ENCODE measurements around the gene AMIGO3. TPM values are rescaled to one million over a fixed set of nuclear protein-coding genes. Genes with fewer than 3 reads are reported as not detected.
A peak's percentile ranks its signal among the peaks of the same experiment; 100 is the strongest.

AMIGO3 gene
- total RNA-seq, 2 donors from 2014 or later: 0.44 to 1.1 TPM

- no peak for DNase-seq (ENCODE audit: low spot score)
- H3K27me3 ChIP-seq: no peaks in the 10 kb centered on the region
- peaks cover 72% of the 10 kb centered on the region for H3K36me3 ChIP-seq
- H3K4me1 ChIP-seq: peaks cover 0 to 7% of the 10 kb centered on the region in 2 donors
- no peak overlapping the region for H3K27ac ChIP-seq
- no peak for TF ChIP-seq CTCF (IDR thresholded peaks at IDR 0.05)
- H3K4me3 ChIP-seq: no peak overlapping the region
- H3K9me3 ChIP-seq: no peaks in the 10 kb centered on the region
These were observed 37.9 kb downstream of the AMIGO3 start for GRCh38 chr3:49681543-49681942.

GRCh38 chr3:49681232-49681522 is 38.3 kb downstream of the AMIGO3 start:
- TF ChIP-seq CTCF (IDR thresholded peaks at IDR 0.05): no peak
- Histone ChIP-seq H3K36me3 (peaks cover 76% of the 10 kb centered on the region), H3K4me1 (peaks cover 0 to 4% of the 10 kb centered on the region in 2 donors)

GRCh38 chr3:49680493-49681231 is 38.8 kb downstream of the AMIGO3 start:
- no peak overlapping the region for H3K4me3 ChIP-seq
- DNase-seq (ENCODE audit: low spot score): no peak
- no peaks in the 10 kb centered on the region for H3K27me3 ChIP-seq
- no peaks in the 10 kb centered on the region for H3K9me3 ChIP-seq
- peaks cover 81% of the 10 kb centered on the region for H3K36me3 ChIP-seq
- H3K27ac ChIP-seq: no peak overlapping the region
- H3K4me1 ChIP-seq: no peaks in the 10 kb centered on the region
- TF ChIP-seq CTCF (IDR thresholded peaks at IDR 0.05): no peak

More at GRCh38 chr3:49681232-49681522, 38.3 kb downstream of the AMIGO3 start:
- no peak for DNase-seq (ENCODE audit: low spot score)
- no peaks in the 10 kb centered on the region for H3K9me3 ChIP-seq
- no peak overlapping the region for H3K4me3 ChIP-seq
- no peaks in the 10 kb centered on the region for H3K27me3 ChIP-seq
- H3K27ac ChIP-seq: no peak overlapping the region

- peaks cover 52% of the 10 kb centered on the region for H3K36me3 ChIP-seq
- no peak overlapping the region for H3K4me3 ChIP-seq
- no peaks in the 10 kb centered on the region for H3K27me3 ChIP-seq
These were observed 43.6 kb downstream of the AMIGO3 start for GRCh38 chr3:49675912-49676311.

GRCh38 chr3:49674497-49674983 is 44.9 kb downstream of the AMIGO3 start:
- Histone ChIP-seq H3K27ac (peak overlapping the region; percentile 82 to 91), H3K27me3 (no peaks in the 10 kb centered on the region), H3K36me3 (peaks cover 39% of the 10 kb centered on the region), H3K4me3 (peak overlapping the region; percentile 77 to 87), H3K4me1 (peaks cover 0 to 18% of the 10 kb centered on the region in 2 donors), H3K9me3 (no peaks in the 10 kb centered on the region)
- DNase-seq (ENCODE audit: low spot score): no peak
- TF ChIP-seq CTCF (IDR thresholded peaks at IDR 0.05): peak in 1 of 2 donors; percentile 28

More at GRCh38 chr3:49675912-49676311, 43.6 kb downstream of the AMIGO3 start:
- DNase-seq (ENCODE audit: low spot score): no peak
- Histone ChIP-seq H3K9me3 (no peaks in the 10 kb centered on the region), H3K27ac (no peak overlapping the region), H3K4me1 (peaks cover 0 to 18% of the 10 kb centered on the region in 2 donors)
- no peak for TF ChIP-seq CTCF (IDR thresholded peaks at IDR 0.05)

Measured in right atrium auricular region (tissue), 2 donors.